T-helper 22 cell (primary cell): Measurements from ENCODE around the gene CYP4B1.

Experiments used
- DNase-seq: peaks from one replicate; pipeline ENCODE4 v3.0.0-alpha.2; 2020; ENCODE audit warnings: low read depth

CYP4B1 gene

DNA sequence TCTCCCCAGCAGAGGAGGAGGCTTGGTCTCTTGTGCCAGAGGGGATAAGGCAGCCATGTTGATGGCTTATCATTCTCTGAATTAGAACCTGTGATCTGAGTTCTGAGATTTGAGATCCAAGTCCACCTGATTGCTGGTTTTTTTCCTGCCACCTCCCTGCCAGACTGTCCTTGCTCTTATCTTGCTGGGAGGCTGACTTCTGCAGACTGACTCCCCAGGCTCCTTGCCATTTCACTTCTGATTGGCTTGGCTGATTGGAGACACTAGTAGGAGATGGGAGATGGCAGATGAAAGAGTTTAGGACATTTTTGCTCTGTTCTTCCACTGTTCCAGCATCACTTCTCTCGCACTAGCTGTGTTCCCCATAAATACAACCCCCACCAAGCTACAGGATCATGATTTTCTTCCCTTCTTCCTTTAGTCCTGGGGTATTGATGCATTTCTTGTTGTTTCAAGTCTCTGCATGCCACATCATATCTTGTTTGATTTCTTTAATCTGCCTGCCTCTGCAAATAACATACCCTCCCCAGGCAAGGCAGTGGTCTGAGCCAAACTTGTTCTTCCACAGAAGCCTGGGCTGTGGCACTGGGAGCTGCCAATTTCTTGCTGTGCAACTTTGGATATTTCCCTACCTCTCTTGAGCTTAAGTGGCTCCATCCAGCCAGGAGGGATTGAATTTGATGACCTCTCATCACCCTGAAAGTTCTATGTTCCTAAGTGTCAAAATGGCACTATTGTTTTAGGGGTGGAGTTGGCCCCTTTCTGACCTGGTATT, 963 bp upstream of the CYP4B1 start:
- no peak for DNase-seq

DNA sequence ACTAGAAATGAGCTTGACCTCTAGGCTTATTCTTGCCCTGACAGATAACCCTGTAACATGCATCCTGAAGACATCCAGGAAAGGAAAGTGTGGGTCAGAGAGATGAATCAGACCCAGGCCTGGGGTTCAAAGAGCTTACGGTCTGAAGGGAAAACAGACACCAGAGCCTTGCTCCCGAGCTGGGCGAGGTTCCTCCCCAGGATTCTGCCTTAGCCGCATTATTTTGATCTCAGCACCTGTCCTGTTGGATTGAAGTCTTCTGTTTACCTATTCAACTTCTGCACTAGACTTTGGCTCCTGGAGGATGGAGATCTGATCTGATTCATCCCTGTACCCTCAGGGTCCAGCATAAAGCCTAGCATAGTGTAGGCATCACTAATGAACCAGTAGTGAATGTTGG, 1.9 kb downstream of the CYP4B1 start:
- DNase-seq, result no peak

DNA sequence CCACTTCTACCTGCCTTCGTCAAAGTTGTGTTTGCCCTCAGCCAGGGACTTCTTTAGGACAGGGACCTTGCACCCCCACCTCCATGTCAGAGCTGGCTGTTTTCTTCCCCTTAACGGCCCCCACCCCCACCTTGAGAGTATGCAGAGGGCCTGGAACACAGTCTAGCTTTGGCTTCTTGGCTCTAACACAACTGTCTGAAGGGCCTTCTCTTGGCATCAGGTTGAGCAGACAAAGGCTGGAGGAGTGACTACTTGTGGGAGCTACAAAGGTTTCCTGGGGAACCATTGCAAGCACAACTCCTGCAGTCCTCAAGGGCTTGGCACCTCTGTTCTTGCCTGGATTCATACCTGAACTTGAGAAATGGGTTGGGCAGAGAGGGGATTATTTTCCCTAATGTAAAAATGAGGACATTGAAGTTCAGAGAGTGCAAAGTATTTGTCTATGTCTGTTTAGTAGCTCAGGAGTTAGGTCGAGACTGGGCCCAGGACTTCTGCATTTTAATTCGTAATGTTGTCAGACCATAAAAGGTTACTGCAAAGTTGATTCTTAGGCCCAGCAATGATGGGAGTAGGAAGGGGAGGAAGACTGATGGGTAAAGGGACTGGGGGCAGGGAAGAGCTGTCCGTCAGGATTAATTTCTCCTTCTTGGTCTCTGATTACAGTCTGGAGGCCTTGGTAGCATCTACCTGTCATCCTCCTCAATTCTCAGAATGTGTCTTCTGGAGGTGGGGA, 2.6 kb downstream of the CYP4B1 start:
- no peak for DNase-seq

DNA sequence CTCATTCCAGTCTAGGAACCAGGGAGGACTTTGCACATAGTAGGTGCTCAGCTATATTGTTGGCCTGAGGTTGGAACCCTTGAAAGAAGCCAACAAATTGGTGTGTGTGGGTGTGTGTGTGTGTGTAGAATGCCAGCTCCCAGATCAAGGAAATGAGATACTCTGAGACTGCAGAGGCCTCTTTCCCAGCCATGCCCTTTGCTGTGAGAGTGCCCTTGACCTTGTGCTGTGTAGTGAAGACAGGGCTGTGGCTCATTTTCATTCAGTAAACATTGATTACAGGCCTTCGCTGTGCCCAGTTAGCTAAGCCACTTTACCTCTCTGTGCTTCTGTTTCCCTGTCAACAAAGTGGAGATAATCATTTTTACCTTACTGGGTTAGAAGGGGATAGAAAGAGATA, 3.2 kb downstream of the CYP4B1 start:
- DNase-seq, result no peak

DNA sequence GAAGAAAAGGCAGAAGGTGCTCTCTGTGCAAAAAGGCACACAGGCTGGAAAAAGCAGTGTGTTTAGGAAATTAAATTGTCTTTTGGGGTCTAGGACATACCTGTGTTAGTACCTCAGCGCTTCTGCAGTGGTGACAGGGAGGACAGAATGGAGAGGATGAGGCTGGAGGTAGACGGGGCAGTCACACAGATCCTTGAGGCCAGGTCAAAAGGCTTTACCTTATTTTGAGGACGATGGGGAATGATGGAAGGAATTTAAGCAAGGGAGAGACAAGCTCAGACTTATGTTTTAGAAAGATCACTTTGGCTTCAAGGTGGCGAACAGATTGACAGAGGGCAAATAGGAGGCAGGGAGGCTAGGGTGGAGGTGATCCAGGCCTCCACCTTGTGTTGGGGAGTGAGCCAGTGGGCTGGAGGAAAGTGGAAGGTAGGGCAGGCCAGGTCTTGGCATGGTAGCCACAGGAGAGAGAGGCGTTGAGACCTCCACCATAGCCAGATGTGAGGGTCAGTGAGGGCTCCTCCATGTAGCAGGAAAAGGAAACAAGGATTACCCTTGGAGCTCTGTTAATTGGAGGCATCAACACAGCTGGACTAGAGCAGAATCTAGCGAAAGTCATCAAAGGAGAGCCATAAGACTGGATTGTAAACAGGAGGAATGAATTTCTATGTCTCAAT, 4.2 kb downstream of the CYP4B1 start:
- no peak for DNase-seq

DNA sequence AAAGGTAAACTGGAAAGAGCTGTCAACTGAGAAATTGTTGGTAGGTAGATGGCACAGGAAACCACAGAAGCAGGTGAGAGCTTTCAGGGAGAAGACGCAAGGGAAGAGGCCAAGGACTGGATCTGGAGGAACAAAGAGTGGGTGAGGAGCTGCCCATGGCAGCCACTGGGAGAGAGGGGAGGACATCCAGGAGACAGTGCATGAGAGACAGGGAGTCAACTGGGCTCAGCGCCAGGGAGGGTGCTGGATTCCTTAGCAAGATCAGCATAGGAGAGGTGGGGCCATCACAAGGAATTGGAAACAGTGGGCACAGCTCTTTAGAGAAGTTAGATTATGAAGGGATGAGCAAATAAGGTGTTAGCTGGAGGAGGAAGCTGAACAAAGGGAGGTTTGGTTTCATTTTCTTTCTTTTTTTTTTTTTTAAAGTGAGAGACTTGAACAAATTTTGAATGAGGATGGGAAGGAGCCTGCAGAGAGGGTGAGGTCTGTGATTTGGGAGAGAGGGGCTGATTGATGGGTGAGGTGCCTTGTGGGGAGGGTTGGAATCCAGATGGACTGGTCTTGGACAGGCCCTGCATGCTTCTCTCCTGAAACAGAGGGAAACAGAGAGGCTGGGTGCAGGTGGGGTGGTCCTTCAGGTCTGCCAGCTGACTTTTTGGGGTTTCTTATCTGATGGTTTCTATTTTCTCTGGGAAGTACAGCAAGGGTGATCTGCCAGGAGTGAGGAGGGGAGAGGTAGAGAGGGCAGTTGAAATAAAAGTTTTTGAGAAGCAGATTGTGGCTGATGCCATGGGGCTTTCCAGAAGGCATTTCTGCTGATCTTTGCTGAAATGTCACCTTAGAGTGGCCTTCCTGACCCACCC, 5.4 kb downstream of the CYP4B1 start:
- no peak for DNase-seq

DNA sequence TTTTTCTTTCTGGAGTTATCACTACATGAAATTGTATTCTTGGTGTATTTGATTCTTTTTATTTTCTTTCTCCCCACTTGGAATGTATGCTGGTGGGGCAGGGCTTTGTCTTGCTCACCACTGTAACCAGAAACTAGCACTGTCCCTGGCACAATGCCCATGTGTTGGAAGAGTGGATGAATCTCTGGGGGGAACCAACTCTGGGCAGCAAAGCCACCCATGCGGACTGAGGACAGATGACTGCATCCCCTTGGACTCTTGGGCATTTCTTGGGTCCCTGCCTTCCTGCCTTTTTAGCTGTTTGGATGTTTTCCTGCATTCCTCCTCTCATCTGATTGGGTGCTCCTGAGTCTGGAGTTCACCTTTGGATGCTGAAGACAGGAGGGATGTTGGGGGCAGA, 6.1 kb downstream of the CYP4B1 start:
- DNase-seq, result no peak

DNA sequence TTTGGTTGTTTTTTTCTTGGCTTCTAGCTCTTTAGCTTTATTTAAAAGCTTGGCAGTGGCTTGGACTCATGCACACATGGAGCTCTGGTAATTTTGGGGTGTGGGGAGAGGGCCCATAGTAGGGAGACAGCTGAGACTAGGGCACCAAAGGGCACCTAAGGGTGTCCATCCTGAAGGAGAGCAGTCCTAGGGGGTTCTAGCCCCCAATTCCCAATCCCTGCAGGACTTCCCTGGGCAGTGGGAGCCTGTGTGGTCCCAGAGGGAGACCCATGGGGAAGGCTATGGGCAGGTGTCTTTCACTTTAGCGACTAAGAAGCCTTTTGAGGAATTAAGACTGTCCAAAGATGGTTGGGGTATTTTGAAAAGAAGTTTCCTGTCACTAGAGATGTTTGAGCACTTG, 6.9 kb downstream of the CYP4B1 start:
- no peak for DNase-seq

DNA sequence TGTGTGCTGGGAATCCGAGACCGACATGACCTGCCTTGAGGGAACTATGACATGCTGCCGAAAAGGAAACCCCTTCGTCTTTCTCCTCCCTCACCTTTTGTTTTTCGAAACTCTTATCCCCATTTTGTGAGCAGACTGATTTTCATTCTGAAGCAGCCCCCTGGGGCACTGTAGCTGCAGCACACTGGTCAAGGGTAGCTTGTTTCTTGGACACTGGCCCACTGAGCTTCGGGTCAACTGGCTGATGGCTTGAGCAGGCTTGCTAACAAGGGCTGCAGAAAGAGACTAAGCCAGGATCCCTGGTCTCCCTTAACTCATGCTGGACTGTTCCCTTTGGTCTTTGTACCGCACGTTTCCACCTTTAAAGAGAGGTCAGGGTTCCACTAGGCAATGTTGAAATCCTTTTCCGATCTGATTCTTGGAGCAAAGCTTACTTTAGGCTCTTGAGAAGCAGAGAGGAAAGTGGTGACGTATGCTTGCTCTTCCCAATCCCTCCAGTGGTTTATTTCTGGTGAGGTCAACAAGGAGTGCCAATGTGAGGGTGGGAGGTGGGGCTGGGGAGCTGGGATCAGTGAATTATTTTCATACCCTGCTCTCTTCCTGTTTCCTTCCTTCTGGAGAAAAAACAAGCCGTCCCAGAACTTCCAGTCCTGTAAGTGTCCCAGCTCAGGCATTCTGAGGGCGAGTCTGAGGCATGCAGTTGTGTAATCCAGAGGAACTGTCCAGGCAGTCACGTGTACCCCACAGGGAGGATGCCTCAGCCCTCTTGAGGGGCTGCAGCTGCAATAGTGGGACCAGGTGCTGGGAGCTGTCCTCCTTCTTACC, 7.6 kb downstream of the CYP4B1 start:
- no peak for DNase-seq

DNA sequence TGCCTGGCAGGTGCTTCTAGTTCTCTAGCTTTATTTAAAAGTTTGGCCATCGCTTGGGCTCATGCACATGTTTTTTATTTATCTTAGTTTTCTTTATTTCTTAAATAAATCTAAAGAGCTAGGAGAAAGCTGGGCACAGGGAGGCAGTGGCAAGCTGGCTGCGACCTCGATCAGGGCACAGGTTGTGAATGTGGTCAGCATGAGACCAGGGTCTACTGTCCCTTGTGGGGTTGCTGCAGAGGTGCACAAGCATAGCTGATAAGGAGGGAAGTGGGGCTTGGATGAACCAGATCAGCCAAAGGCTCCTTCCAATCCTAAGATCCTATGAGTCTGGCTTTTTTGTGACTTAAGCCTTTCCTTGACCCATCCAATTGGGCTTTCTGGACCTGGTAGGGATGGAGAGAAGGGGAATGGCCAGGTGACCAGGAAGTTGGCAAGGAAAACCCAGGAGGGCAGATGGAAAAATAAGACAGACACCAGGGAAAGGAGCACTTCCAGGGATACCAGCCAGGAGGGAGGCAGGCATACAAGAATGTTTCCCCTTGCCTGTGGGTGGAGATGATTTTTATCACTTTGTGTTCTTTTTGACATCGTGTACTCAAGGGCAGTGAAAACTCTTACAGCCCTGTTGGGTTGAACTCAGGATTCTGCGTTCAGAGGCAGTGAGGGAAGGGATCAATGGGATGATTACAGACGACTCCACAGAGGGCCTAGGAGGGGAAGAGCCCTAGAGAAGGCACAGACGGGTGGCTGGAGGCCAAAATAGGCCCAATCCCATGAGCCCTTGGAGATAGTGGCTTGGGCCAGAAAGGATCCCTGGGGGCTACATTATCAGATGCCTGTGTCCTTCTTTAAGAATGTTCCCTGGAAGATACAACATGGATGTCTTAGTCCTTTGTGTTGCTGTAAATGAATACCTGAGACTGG, 8.5 kb downstream of the CYP4B1 start:
- DNase-seq, result no peak

DNA sequence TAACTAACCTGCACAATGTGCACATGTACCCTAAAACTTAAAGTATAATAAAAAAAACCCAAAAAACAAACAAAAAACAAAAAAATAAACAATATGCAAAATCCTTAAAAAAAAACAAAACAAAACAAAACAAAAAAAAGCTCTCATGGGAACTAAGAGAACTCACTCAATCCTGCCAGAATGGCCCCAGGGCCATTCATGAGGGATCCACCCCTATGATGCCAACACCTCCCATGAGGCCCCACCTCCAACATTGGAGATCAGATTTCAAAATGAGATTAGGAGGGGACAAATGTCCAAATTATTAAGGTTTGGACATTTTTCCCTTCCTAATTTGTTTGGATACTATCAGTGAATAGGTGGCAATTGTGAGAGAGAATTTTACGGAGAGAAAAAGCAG, 10.2 kb downstream of the CYP4B1 start:
- no peak for DNase-seq

DNA sequence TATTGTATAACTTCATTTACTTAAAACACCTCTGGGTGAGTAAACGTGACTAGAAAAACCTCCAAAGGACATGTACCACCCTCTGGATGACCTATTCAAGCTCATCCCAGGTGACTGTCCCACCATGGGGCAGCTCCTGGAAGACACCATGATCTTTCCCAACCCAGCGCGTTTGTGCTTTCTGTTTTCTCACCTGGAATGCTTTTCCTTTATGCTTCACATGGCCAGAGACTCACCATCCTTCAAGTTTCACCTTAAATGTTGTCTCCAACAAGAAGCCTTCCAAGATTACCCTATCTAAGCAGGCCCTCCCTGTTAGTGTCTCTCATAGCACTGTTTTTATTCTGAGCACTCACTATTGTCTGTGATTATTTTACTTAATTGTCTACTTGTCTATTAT, 11.1 kb downstream of the CYP4B1 start:
- no peak for DNase-seq

DNA sequence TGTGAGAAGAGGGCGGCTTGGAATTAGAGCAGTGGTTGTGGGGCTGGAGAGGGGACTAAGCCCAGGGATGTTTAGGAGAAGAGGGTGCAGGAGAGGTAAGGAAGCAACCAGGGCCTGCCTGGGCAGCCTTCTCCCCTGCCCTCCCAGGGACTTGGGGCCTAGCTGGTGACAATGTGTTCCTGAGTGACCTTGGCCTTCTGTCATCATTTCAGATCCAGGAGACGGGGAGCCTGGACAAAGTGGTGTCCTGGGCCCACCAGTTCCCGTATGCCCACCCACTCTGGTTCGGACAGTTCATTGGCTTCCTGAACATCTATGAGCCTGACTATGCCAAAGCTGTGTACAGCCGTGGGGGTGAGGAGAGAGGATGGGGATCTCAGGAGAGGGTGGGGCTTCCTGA, 11.8 kb downstream of the CYP4B1 start:
- DNase-seq, result no peak

DNA sequence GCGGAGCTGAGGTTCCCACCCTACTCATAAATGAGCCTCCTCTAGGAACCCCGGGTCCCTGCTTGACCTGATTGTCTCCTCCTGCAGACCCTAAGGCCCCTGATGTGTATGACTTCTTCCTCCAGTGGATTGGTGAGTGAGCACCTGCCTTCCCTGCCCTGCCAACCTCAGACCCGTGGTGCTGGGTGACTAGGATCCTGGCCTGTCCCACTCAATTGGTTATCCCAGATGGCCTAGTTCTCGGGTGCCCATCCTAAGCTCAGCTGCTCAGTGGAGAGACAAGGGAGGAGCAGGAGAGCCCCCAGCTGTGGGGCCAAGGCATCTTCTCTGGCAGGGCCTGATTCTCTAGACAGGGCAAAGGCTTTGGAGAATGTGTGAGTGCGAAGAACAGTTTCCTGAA, 12.2 kb downstream of the CYP4B1 start:
- DNase-seq, result no peak

DNA sequence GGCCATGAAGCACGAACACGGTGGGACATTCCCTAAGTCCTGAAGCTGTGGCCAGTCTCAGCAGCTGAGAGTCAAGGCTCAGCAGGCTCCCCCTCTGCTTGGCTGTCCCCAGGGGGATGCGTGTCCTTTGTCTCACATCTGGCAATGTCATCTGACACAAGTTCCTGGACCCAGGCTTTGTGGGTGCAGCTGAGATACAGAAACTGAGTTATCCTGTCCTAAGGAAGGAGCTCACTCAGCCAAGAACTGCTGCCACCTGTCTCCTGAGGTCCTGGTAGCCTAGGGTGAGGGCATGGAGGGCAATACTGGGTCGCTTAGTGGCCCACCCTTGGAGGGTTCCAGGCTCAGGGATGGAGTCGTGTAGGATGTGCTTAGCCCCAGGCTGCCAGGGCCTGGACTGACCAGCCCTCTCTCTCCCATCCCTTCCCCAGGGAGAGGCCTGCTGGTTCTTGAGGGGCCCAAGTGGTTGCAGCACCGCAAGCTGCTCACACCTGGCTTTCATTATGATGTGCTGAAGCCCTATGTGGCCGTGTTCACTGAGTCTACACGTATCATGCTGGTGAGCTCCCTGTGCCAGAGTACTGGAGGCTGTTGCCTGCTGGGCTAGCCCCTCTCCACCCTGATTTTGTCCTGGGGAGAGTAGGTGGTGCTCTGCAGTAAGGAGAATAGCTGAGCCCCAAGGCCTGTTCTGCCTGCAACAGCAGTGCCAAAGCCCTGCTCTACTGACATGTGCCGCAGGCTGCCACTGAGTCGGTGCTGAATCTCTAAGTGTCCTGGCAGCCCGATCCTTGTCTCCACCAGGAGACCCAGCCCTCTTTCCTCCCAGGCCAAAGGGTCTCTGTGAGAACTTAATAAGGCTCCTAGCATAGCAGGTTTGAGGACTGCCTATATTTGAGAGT, 13.5 kb downstream of the CYP4B1 start:
- DNase-seq, result no peak

DNA sequence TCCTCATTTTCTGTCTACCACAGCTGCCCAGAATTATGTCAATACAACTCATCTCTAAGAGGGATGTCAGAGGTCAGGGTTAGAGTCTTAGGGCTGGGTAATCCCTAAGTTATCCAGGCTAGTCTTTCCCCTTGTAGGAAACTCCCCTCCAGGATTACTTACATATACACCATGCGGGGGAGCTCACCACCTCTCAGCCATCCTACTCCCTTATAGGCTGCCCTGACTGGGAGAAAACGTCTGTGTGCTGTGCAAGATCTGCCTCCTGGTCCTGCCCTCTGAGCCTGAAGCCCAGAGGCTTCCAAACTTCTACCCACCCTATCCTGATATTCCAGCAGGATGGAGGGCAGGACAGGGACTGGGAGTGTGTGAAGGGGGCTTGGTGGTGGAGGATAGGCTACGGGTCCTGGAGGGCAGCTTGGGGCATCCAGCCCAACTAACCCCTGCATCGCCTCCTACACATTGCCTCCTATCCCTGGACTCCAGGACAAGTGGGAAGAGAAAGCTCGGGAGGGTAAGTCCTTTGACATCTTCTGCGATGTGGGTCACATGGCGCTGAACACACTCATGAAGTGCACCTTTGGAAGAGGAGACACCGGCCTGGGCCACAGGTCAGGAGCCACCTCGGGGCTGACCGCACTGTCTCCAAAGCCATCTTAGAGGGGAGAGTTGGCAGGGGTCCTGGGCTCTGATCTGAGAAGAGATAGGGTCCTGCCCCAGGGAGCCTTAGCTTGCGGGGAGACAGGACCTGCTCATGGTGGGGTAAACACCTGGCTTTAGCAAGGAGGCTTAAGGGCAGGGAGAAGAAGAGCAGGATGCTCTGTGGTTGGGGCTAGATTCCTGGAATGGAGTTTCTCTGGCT, 14.4 kb downstream of the CYP4B1 start:
- DNase-seq, result no peak

DNA sequence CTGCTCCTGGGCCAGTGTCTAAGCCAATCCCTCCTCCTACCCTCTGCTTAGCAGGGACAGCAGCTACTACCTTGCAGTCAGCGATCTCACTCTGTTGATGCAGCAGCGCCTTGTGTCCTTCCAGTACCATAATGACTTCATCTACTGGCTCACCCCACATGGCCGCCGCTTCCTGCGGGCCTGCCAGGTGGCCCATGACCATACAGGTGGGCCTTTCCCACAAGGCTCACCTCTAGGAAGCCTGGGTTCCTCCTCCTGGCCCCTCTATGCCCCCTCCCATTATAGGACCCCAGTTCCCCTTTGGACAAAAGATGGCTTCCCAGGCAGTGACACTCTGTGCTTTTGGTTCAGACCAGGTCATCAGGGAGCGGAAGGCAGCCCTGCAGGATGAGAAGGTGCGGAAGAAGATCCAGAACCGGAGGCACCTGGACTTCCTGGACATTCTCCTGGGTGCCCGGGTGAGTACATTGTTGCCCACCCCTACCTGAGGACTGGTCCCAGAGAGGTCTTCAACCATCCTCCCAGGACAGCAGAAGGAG, 15.1 kb downstream of the CYP4B1 start:
- no peak for DNase-seq

DNA sequence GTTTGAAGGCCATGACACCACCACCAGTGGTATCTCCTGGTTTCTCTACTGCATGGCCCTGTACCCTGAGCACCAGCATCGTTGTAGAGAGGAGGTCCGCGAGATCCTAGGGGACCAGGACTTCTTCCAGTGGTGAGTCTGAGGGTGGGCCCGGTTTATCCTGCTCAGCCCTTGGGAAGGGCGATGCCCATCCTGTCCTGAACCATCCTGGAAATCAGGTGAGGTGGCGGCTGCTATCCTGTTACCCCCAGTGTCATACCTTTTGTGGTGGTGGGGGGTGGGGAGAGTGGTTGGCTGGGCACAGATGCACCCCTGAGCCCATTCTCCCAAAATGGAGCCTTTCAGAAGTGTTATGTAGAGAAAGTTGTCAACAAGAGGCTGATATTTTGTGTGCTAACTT, 16.3 kb downstream of the CYP4B1 start:
- no peak for DNase-seq
